GM10847 (cell line): ENCODE measurements around the gene OSBPL6.

Experiments
- POLR2A ChIP-seq: IDR thresholded peaks from 2 replicates; pipeline ENCODE4 v1.6.1; 2011; ENCODE audit not compliant: insufficient read length; ENCODE audit errors: extremely low read depth

Gene OSBPL6

GRCh38 chr2:178250429-178250828, 56.1 kb downstream of the OSBPL6 start:
- no peak for TF ChIP-seq POLR2A

GRCh38 chr2:178251151-178251955, 57.0 kb downstream of the OSBPL6 start:
- TF ChIP-seq POLR2A: no peak

- no peak for TF ChIP-seq POLR2A
Measured at GRCh38 chr2:178256382-178257042, 62.2 kb downstream of the OSBPL6 start.

- TF ChIP-seq POLR2A: no peak
Measured at GRCh38 chr2:178257127-178257526, 62.8 kb downstream of the OSBPL6 start.

GRCh38 chr2:178258916-178259315, 64.6 kb downstream of the OSBPL6 start:
- TF ChIP-seq POLR2A: no peak

GRCh38 chr2:178263159-178263860, 69.0 kb downstream of the OSBPL6 start:
- TF ChIP-seq POLR2A: no peak

- no peak for TF ChIP-seq POLR2A
Measured at GRCh38 chr2:178264211-178264610, 69.9 kb downstream of the OSBPL6 start.

GRCh38 chr2:178265851-178266250, 71.5 kb downstream of the OSBPL6 start:
- no peak for TF ChIP-seq POLR2A

- TF ChIP-seq POLR2A: no peak
Measured at GRCh38 chr2:178266445-178266844, 72.1 kb downstream of the OSBPL6 start.

- no peak for TF ChIP-seq POLR2A
Measured at GRCh38 chr2:178267660-178268059, 73.3 kb downstream of the OSBPL6 start.

GRCh38 chr2:178268435-178268834, 74.1 kb downstream of the OSBPL6 start:
- no peak for TF ChIP-seq POLR2A

GRCh38 chr2:178269438-178270224, 75.3 kb downstream of the OSBPL6 start:
- no peak for TF ChIP-seq POLR2A

GRCh38 chr2:178270338-178270737, 76.0 kb downstream of the OSBPL6 start:
- no peak for TF ChIP-seq POLR2A

- TF ChIP-seq POLR2A: no peak
Measured at GRCh38 chr2:178271094-178271493, 76.8 kb downstream of the OSBPL6 start.

GRCh38 chr2:178271629-178272333, 77.5 kb downstream of the OSBPL6 start:
- TF ChIP-seq POLR2A: no peak

- no peak for TF ChIP-seq POLR2A
Measured at GRCh38 chr2:178273787-178274360, 79.6 kb downstream of the OSBPL6 start.
